GM19193 (cell line): ENCODE data around the gene RNF220.

Experiments used
- POLR2A ChIP-seq: IDR thresholded peaks from 4 replicates; pipeline ENCODE4 v1.6.1; 2011; ENCODE audit not compliant: insufficient read depth, insufficient read length; ENCODE audit errors: extremely low read depth

Gene RNF220

GRCh38 chr1:44485934-44486460, 80.9 kb downstream of the RNF220 start:
- TF ChIP-seq POLR2A, result no peak

GRCh38 chr1:44489481-44489880, 84.4 kb downstream of the RNF220 start:
- no peak for TF ChIP-seq POLR2A

GRCh38 chr1:44496541-44497171, 91.6 kb downstream of the RNF220 start:
- TF ChIP-seq POLR2A, result no peak

GRCh38 chr1:44497422-44498170, 92.5 kb downstream of the RNF220 start:
- TF ChIP-seq POLR2A, result no peak

GRCh38 chr1:44499306-44499705, 94.3 kb downstream of the RNF220 start:
- TF ChIP-seq POLR2A, result no peak

GRCh38 chr1:44500181-44501046, 95.4 kb downstream of the RNF220 start:
- TF ChIP-seq POLR2A, result no peak

- no peak for TF ChIP-seq POLR2A
These were observed 96.2 kb downstream of the RNF220 start for GRCh38 chr1:44501047-44501890.

- TF ChIP-seq POLR2A, result no peak
These were observed 98.6 kb downstream of the RNF220 start for GRCh38 chr1:44503625-44504024.

- TF ChIP-seq POLR2A, result no peak
These were observed 100.3 kb downstream of the RNF220 start for GRCh38 chr1:44505210-44505993.

GRCh38 chr1:44507490-44508396, 102.7 kb downstream of the RNF220 start:
- no peak for TF ChIP-seq POLR2A

GRCh38 chr1:44508397-44508745, 103.3 kb downstream of the RNF220 start:
- no peak for TF ChIP-seq POLR2A

- TF ChIP-seq POLR2A, result no peak
These were observed 106.3 kb downstream of the RNF220 start for GRCh38 chr1:44511363-44511762.

- no peak for TF ChIP-seq POLR2A
These were observed 106.7 kb downstream of the RNF220 start for GRCh38 chr1:44511769-44512168.

- no peak for TF ChIP-seq POLR2A
These were observed 107.3 kb downstream of the RNF220 start for GRCh38 chr1:44512313-44512885.
